ENCODE data around the gene YOD1.

DNA sequence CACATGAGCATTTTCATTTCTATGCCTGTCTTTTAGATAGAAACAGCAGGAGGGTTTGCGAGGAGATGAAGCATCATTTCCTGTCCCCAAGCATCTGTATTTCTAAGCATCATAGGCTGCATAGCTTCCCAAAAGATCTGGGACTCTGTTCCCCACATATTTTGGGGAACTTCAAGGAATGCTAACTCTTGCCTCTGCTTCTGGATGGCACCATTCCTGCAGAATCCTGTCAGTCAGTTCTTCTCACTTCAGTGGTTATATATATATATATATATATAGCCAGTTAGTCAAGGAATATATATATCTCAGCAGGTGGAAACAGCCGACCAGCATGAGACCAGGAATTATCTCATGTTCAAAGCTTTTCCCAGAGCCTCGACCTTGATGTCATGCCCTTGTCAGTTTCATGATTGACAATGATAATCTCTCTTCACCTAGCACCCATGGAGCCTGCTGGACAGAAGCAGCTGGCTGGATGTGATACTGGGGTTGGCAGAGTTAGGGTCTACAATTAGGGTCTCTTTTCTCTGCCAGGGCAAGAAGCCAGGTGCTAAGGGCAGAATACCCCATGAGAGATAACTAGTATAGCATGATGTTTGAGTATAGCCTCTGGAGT lies 4.5 kb upstream of the YOD1 start:
- TF ChIP-seq CTCF (IDR thresholded peaks at IDR 0.05), result no peak
- no peak for TF ChIP-seq ZFX (IDR thresholded peaks at IDR 0.05; ENCODE audit: borderline replicate concordance)

Measured in 22Rv1 (cell line).